Activated B cell treated with CpG ODN at 0.5 μM for 24 hours (primary cell): ENCODE data around the gene MEDAG. TPM values are rescaled to one million over a fixed set of nuclear protein-coding genes. Genes with fewer than 3 reads are reported as not detected.

Experiments
- ATAC-seq: fragments of 200-7000 bp; cut with Tn5 transposase; one replicate; pipeline ENCODE4 v1.10.0; 2021; ENCODE audit warnings: low read depth, mild to moderate bottlenecking, moderate library complexity
- CTCF ChIA-PET: fragments of 350-600 bp; sonication (Branson Sonifier 250); formaldehyde crosslinking; loops from one replicate; lab custom pipeline; 2021; ENCODE audit warnings: antibody characterized with exemption; lab: Charles Lee
- POLR2A ChIA-PET: fragments of 350-600 bp; sonication (Branson Sonifier 250); formaldehyde crosslinking; loops from one replicate; lab custom pipeline; 2021; ENCODE audit warnings: antibody characterized with exemption; lab: Charles Lee
- DNase-seq: peaks from one replicate; pipeline ENCODE4 v3.0.0; 2022
- H3K27ac Mint-ChIP-seq: one replicate; pipeline ENCODE4 v1.8.0; 2020; ENCODE audit warnings: mixed read lengths
- H3K27me3 Mint-ChIP-seq: one replicate; pipeline ENCODE4 v1.8.0; 2021; ENCODE audit warnings: mixed read lengths
- H3K36me3 Mint-ChIP-seq: one replicate; pipeline ENCODE4 v1.8.0; 2021; ENCODE audit warnings: low read depth, mixed read lengths
- H3K4me1 Mint-ChIP-seq: one replicate; pipeline ENCODE4 v1.8.0; 2021; ENCODE audit warnings: mixed read lengths
- H3K4me3 Mint-ChIP-seq: one replicate; pipeline ENCODE4 v1.8.0; 2020; ENCODE audit warnings: mild to moderate bottlenecking, mixed read lengths
- H3K9me3 Mint-ChIP-seq: one replicate; pipeline ENCODE4 v1.8.0; 2020; ENCODE audit warnings: mixed read lengths
- intact Hi-C: fragments of 100-400 bp; cut with micrococcal nuclease; formaldehyde crosslinking; loops from one replicate; pipeline ENCODE4 v1.15.1; 2024
- total RNA-seq: library from RNA; stranded (reverse); gene quantifications from 2 replicates; pipeline ENCODE4 v1.2.3, GENCODE V29; 2022
- TF ChIP-seq, protein P1 (sequence below): fragments of 200-600 bp; IDR thresholded peaks from one replicate; pipeline ENCODE4 v1.8.0; 2022; ENCODE audit warnings: antibody characterized with exemption, mild to moderate bottlenecking

Gene MEDAG
- total RNA-seq, 1 donor from 2014 or later = not detected

DNA sequence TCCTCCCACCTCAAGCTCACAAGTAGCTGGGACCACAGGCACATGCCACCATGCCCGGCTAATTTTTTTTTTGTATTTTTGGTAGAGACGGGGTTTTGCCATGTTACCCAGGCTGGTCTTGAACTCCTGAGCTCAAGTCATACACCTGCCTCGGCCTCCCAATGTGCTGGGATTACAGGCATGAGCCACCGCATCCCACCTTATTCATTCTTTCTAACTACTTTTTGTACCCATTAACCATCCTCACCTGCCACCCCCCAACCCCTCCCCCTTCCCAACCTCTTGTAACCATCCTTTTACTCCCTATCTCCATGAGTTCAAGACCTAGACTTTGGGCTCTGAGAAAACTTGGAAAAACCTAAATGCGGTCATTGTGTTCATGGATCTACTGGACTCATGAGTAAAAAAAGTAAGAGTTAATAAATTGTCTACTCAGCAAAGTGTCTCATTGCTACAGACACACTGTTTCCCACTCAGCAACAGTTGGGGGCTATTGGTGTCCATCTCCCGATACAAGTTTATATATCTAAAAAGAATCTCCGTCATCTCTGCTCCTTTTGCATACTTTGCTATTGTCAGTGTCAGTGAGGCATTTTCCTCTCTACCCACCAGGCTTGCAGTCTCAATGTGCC lies 44.1 kb upstream of the MEDAG start:
- H3K9me3 Mint-ChIP-seq = peaks cover 4% of the 10 kb centered on the region
- no peak overlapping the region for H3K4me3 Mint-ChIP-seq
- H3K27ac Mint-ChIP-seq = no peak overlapping the region
- peaks cover 4% of the 10 kb centered on the region for H3K27me3 Mint-ChIP-seq
- ATAC-seq (no peak), DNase-seq (no peak)
- ChIA-PET POLR2A (interaction anchor here (0.7 kb wide), 1 partner anchor 1017 kb away, joined by 6 read pairs; no protein-coding TSS in a partner anchor), CTCF (no interaction called here)
- H3K36me3 Mint-ChIP-seq = no peaks in the 10 kb centered on the region
- intact Hi-C loops = no loop called here
- peaks cover 1% of the 10 kb centered on the region for H3K4me1 Mint-ChIP-seq
- TF ChIP-seq, protein P1, sequence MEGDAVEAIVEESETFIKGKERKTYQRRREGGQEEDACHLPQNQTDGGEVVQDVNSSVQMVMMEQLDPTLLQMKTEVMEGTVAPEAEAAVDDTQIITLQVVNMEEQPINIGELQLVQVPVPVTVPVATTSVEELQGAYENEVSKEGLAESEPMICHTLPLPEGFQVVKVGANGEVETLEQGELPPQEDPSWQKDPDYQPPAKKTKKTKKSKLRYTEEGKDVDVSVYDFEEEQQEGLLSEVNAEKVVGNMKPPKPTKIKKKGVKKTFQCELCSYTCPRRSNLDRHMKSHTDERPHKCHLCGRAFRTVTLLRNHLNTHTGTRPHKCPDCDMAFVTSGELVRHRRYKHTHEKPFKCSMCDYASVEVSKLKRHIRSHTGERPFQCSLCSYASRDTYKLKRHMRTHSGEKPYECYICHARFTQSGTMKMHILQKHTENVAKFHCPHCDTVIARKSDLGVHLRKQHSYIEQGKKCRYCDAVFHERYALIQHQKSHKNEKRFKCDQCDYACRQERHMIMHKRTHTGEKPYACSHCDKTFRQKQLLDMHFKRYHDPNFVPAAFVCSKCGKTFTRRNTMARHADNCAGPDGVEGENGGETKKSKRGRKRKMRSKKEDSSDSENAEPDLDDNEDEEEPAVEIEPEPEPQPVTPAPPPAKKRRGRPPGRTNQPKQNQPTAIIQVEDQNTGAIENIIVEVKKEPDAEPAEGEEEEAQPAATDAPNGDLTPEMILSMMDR = no peak

DNA sequence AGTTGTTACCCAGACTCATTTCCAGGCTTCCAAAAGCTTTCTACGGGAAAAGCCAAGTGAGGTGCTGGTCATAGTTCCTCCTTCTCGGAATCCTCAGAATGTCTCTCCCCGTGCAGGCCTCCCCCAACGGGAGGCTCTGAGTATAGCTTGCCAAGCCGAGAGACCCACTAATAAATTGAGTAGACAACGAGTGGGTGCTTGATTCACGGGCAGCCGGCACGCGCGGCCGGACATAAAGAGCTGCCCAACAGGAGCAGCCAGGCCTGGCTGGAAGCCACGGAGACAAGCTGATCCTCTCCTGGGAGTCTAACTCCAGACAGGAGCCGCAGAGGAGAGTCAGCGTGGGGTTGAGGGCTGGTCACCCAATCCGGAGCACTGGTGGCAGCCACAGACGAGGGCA lies 43.4 kb upstream of the MEDAG start:
- ChIA-PET CTCF (interaction anchor here (1.6 kb wide), 1 partner anchor 730 kb away, joined by 4 read pairs; no protein-coding TSS in a partner anchor), POLR2A (no interaction called here)
- ATAC-seq (no peak), DNase-seq (no peak)
- H3K4me1 Mint-ChIP-seq = peaks cover 1% of the 10 kb centered on the region
- intact Hi-C loops = no loop called here
- no peak overlapping the region for H3K27ac Mint-ChIP-seq
- H3K9me3 Mint-ChIP-seq = peaks cover 4% of the 10 kb centered on the region
- TF ChIP-seq, protein P1 = no peak
- H3K36me3 Mint-ChIP-seq = no peaks in the 10 kb centered on the region
- peaks cover 4% of the 10 kb centered on the region for H3K27me3 Mint-ChIP-seq
- no peak overlapping the region for H3K4me3 Mint-ChIP-seq

DNA sequence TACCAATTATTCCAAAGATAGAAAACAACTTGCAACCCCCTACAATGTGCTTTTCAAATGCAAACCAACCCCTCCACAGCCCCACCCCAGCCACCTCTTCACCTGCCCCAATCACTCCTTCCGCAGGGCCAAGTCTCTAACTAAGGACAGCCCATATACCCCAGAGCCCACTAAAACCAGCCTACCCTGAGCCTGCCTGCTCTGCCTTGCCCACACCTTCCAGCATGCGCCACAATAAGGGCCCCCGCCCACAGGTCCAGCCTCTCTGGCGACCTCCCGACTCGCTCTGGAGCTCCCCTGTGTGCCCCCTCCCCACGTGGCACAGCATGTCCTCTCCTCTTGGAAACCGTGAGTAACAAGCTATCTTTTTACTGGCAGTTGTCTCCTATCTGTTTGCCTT lies 42.8 kb upstream of the MEDAG start:
- DNase-seq (no peak), ATAC-seq (no peak)
- ChIA-PET POLR2A (no interaction called here), CTCF (interaction anchor here (1.6 kb wide), 1 partner anchor 731 kb away, joined by 4 read pairs; no protein-coding TSS in a partner anchor)
- intact Hi-C loops = no loop called here
- no peaks in the 10 kb centered on the region for H3K36me3 Mint-ChIP-seq
- H3K27me3 Mint-ChIP-seq = peaks cover 4% of the 10 kb centered on the region
- no peak overlapping the region for H3K27ac Mint-ChIP-seq
- peaks cover 4% of the 10 kb centered on the region for H3K9me3 Mint-ChIP-seq
- H3K4me3 Mint-ChIP-seq = no peak overlapping the region
- H3K4me1 Mint-ChIP-seq = peaks cover 1% of the 10 kb centered on the region
- TF ChIP-seq, protein P1 = no peak

DNA sequence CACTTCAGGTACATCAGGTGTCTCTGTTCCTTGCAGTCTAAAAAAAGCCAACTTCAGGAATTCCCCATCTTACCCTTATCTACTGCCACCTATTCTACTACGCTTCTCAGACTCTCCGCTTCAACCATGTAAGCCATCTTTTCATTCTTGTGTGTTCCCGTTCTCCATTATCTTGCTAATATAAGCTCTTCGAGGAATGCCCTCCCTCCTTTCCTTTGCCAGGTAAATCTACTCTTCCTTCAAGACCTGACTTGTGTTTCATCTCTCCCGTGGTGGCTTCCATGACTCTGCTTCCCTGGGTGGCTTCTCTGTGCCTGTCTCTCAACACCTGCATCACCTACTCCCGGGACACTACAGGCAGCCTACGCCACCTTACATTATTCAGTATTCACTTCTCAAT lies 42.3 kb upstream of the MEDAG start:
- no peak for DNase-seq
- Mint-ChIP-seq H3K4me3 (no peak overlapping the region), H3K9me3 (no peaks in the 10 kb centered on the region), H3K36me3 (no peaks in the 10 kb centered on the region), H3K4me1 (peaks cover 1% of the 10 kb centered on the region), H3K27me3 (peaks cover 6% of the 10 kb centered on the region), H3K27ac (no peak overlapping the region)
- intact Hi-C loops = loop anchor here (2.0 kb wide), 2 partner anchors 61 to 189 kb away; no protein-coding TSS in a partner anchor
- ChIA-PET POLR2A (no interaction called here), CTCF (interaction anchor here (1.6 kb wide), 1 partner anchor 731 kb away, joined by 4 read pairs; no protein-coding TSS in a partner anchor)
- TF ChIP-seq, protein P1 = no peak
- no peak for ATAC-seq

DNA sequence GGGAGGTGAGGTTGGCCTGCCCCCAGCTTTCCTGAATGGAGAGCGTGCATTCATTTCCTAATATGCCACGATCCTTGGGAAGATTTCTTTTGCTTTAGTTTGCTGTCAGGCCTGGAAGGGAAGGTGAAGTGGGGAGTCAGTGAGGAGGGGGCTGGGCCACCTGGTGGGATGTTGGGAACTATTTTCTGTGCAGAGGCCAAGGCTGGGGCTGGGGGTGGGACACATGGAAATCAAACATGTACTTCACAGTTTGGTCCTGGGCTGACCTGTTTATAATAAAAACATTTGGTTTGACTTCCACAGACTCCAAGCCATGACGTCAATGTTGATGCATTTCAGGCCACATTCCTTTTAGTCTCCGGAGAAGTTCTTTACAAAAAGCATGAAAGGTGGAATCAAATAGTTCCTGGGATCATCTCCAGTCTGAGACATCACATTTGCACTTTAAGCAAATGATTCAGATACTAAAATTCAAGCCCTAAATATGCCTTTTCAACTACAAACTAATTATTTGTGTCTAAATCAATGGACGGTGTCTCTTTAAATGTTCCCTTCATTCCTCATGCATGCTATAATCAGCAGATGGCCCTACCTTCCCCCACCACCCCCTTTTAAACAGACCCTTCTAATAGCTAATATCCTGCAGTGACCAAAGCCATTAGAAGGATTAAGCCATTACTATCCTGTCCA lies 41.5 kb upstream of the MEDAG start:
- H3K4me3 Mint-ChIP-seq = no peak overlapping the region
- ATAC-seq = no peak
- intact Hi-C loops = loop anchor here (1.0 to 2.0 kb wide), 6 partner anchors 62 to 732 kb away; no protein-coding TSS in a partner anchor
- no peaks in the 10 kb centered on the region for H3K9me3 Mint-ChIP-seq
- H3K4me1 Mint-ChIP-seq = peaks cover 1% of the 10 kb centered on the region
- no peak overlapping the region for H3K27ac Mint-ChIP-seq
- peaks cover 13% of the 10 kb centered on the region for H3K27me3 Mint-ChIP-seq
- ChIA-PET POLR2A (no interaction called here), CTCF (interaction anchor here (1.3 to 1.8 kb wide), 4 partner anchors 8 to 732 kb away, joined by 3 to 12 read pairs (median 7); no protein-coding TSS in a partner anchor)
- H3K36me3 Mint-ChIP-seq = no peaks in the 10 kb centered on the region
- DNase-seq = no peak
- TF ChIP-seq, protein P1 = no peak
